AG04450 (cell line): ENCODE data around the gene TGM3. TPM values are rescaled to one million over a fixed set of nuclear protein-coding genes. Genes with fewer than 3 reads are reported as not detected.

Experiments
- CTCF ChIA-PET: fragments of 300-600, 350-600 bp; formaldehyde crosslinking; extraction: SDS; loops from one replicate; lab custom pipeline; 2022; ENCODE audit warnings: antibody characterized with exemption, inconsistent platforms; lab: Charles Lee
- POLR2A ChIA-PET: fragments of 350-600 bp; formaldehyde crosslinking; extraction: SDS; loops from one replicate; lab custom pipeline; 2021; ENCODE audit warnings: antibody characterized with exemption, inconsistent platforms; lab: Yijun Ruan, JAX
- DNase-seq: peaks from one replicate; pipeline ENCODE4 v3.0.0-alpha.2; 2011; ENCODE audit warnings: low read depth, low spot score
- H3K27ac ChIP-seq: one replicate; pipeline ENCODE4 v1.5.1; 2012; ENCODE audit warnings: low read depth, low read length, control low read depth
- H3K27me3 ChIP-seq: one replicate; pipeline ENCODE4 v1.6.0; 2012; ENCODE audit warnings: low read length; ENCODE audit not compliant: control insufficient read depth, insufficient read depth
- H3K4me3 ChIP-seq: 2 replicates; pipeline ENCODE4 v1.5.1; 2011; ENCODE audit warnings: mild to moderate bottlenecking, low read depth, low read length, control low read depth
- H3K9me3 ChIP-seq: 2 replicates; pipeline ENCODE4 v1.5.1; 2012; ENCODE audit warnings: low read length; ENCODE audit not compliant: control insufficient read depth, insufficient read depth
- CTCF ChIP-seq: IDR thresholded peaks from 2 replicates; pipeline ENCODE4 v1.5.1; 2011; ENCODE audit warnings: low read depth, low read length, control low read depth, inconsistent platforms
- polyA plus RNA-seq: library from polyadenylated mRNA; depleted of rRNA; stranded (reverse); fragments of >200 nt; gene quantifications from 2 replicates; pipeline ENCODE4 v1.2.3, GENCODE V29; 2011

The TGM3 gene
- polyA plus RNA-seq, 1 experiment, result not detected

- Histone ChIP-seq H3K27me3 (peaks cover 3% of the 10 kb centered on the region), H3K9me3 (no peaks in the 10 kb centered on the region), H3K4me3 (no peak overlapping the region), H3K27ac (no peak overlapping the region)
- CTCF ChIA-PET, result no interaction called here
- POLR2A ChIA-PET, result no interaction called here
- TF ChIP-seq CTCF, result no peak
- no peak for DNase-seq
Observed at GRCh38 chr20:2283706-2284423, 11.9 kb upstream of the TGM3 start.

GRCh38 chr20:2285193-2285592 is 10.6 kb upstream of the TGM3 start:
- H3K4me3 ChIP-seq, result no peak overlapping the region
- no peak for TF ChIP-seq CTCF
- ChIA-PET POLR2A (no interaction called here), CTCF (no interaction called here)
- H3K27ac ChIP-seq, result no peak overlapping the region
- no peak for DNase-seq
- no peaks in the 10 kb centered on the region for H3K27me3 ChIP-seq
- no peaks in the 10 kb centered on the region for H3K9me3 ChIP-seq

- CTCF ChIA-PET, result no interaction called here
- DNase-seq, result no peak
Observed at GRCh38 chr20:2285613-2286012, 10.2 kb upstream of the TGM3 start.

GRCh38 chr20:2287504-2287903 is 8.3 kb upstream of the TGM3 start:
- H3K27me3 ChIP-seq, result peaks cover 3% of the 10 kb centered on the region
- DNase-seq, result no peak
- H3K27ac ChIP-seq, result no peak overlapping the region
- no peaks in the 10 kb centered on the region for H3K9me3 ChIP-seq
- no peak for TF ChIP-seq CTCF
- ChIA-PET CTCF (no interaction called here), POLR2A (no interaction called here)
- no peak overlapping the region for H3K4me3 ChIP-seq

More at GRCh38 chr20:2285613-2286012, 10.2 kb upstream of the TGM3 start:
- POLR2A ChIA-PET, result no interaction called here
- Histone ChIP-seq H3K27me3 (peaks cover 3% of the 10 kb centered on the region), H3K9me3 (no peaks in the 10 kb centered on the region), H3K27ac (no peak overlapping the region), H3K4me3 (no peak overlapping the region)
- no peak for TF ChIP-seq CTCF

GRCh38 chr20:2289475-2289874 is 6.3 kb upstream of the TGM3 start:
- Histone ChIP-seq H3K4me3 (no peak overlapping the region), H3K27ac (no peak overlapping the region), H3K9me3 (no peaks in the 10 kb centered on the region), H3K27me3 (peaks cover 8% of the 10 kb centered on the region)
- CTCF ChIA-PET, result no interaction called here
- no peak for DNase-seq
- no peak for TF ChIP-seq CTCF
- POLR2A ChIA-PET, result no interaction called here
